HG02938 (cell line): ENCODE measurements around the gene HSPB7.
"Not testable (repeated sequence)": the region's sequence is repeated elsewhere in the genome, so short reads cannot be mapped to it uniquely, and the experiment has no call there.

Experiments used
- ATAC-seq: cut with Tn5 transposase; IDR thresholded peaks from one replicate; pipeline ENCODE4 v1.9.1; 2021; ENCODE audit warnings: mild to moderate bottlenecking, moderate library complexity; ENCODE audit not compliant: unreplicated experiment

Gene HSPB7

DNA sequence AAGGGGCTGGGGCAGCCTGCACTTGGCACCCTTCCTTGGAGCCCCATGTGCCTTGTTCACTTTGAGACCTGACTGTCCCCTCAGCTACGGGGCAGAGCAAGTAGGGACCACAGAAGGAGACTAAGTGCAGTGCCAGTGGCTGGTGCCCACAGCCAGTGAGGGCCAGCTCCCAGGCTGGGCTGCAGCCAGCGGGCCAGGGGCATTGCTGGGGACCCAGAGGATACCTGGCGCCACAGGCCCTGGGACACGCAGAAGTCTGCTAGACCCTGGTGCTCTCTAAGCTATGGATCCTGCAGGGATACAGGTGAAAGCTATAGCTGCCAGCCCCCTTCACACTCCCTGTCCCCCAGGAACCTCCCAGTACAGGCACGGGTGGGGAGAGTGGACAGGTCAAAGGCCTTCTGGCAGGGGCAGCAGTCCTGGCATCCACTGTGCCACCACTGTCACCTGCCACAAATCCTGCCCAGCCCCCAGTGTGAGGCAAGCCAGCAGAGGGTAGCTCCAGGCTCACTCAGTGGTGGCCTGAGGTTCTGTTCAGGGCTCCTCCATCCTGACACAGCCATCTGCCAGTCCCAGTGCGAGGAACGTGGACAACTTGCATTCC, 5.3 kb upstream of the HSPB7 start:
- no peak for ATAC-seq

- ATAC-seq, result no peak
Observed at GRCh38 chr1:16022393-16022792, 4.5 kb upstream of the HSPB7 start.

DNA sequence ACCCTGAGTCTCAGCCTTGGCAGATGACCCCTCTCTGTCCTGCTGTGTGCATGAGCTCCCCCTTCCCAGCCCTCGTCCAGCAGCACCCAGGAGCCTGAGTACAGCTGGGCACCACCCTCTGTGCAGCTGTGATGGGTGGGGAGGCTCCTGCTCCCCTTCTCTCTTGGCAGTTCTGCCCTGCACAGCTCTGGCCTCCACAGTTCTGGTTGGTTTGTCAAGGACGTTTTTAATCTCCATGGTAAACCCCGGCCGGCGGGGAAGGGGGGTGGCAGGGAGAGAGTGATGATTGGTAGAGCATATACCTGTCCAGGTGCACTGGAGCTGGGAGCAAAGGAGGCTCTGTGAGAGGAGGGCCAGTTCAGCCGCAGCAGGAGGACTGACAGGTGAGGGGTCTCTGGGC, 3.8 kb upstream of the HSPB7 start, which contains the start of gene CLCNKA:
Gene CLCNKA, plus strand, starts transcription at position 356 of the 400 bp plus-strand sequence. CDS start 584 bp downstream, outside the sequence.
- no peak for ATAC-seq

DNA sequence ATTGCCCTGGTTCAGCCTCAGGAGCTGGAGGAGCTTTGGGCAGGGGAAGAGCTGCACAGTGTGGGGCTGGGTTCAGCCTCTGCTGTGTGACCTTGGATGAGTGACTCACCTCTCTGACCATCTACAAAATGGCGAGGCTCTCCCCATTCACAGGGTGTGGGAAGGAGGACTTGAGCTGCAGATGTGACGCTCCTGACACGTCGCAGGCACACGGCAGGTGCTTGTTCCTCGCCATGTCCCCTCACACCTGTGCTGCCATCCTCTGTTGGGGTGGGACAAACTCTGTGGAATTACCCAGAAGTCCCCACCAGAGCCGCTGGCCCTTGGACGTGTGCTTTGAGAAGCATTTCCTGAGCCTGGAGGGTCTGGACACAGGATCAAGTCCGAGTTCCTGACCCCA, 3.0 kb upstream of the HSPB7 start:
- ATAC-seq, result not testable (repeated sequence)

GRCh38 chr1:16020325-16020724, 2.5 kb upstream of the HSPB7 start:
- no peak for ATAC-seq

DNA sequence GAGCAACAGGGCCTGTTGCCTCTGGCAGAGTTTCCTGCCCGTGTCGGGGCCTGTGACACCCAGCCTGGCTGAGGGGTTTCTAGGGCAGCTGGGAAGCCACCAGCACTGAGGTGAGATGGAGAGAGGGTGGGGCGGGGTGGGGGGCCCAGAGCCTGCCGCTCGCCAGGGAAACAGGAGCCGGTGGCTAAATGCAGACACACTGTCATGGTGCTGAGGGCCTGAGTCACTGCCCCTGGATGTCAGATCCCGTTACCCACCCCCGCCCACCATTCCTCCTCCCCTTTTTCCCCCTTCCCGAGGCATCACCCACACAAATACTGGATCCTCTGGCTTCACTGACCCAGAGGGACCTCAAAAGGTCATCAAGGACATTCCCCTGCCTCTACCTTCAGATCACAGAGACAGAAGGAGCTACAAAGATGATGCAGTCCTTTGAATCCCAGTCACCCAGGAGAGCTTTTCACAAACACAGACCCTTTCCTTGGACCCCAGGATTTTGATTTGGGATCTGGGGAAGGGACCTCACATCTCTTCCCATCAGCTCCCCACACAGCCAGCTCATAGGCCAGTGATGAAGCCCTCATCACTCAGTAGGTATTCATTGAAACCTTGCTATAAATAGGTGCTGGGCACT, 1.9 kb upstream of the HSPB7 start:
- no peak for ATAC-seq

- no peak for ATAC-seq
Observed at GRCh38 chr1:16018749-16019643, 1.2 kb upstream of the HSPB7 start.

GRCh38 chr1:16018308-16018707, 465 bp upstream of the HSPB7 start:
- ATAC-seq, result no peak

DNA sequence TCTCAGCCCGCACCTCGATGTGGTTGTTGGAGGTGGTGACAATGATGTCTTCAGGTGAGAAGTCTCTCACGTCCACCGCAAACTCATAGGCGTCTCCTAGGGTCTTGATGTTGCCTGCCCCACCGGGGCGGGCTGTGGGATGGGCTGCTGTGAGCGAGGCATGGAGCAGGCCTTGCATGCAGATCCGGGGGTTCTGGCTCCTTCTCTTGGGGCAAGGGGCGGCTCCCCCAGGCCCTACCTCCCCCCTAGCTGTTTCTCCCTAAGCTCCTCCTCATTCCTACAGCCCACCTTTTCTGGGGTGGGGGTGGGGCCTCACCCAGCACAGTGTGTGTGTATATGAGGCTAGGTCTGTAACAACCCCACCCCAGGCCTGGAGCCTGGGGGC, 775 bp downstream of the HSPB7 start:
- no peak for ATAC-seq

GRCh38 chr1:16015960-16016901, 1.6 kb downstream of the HSPB7 start:
- no peak for ATAC-seq

GRCh38 chr1:16015491-16015890, 2.4 kb downstream of the HSPB7 start:
- no peak for ATAC-seq

GRCh38 chr1:16014509-16015482, 3.0 kb downstream of the HSPB7 start:
- no peak for ATAC-seq

DNA sequence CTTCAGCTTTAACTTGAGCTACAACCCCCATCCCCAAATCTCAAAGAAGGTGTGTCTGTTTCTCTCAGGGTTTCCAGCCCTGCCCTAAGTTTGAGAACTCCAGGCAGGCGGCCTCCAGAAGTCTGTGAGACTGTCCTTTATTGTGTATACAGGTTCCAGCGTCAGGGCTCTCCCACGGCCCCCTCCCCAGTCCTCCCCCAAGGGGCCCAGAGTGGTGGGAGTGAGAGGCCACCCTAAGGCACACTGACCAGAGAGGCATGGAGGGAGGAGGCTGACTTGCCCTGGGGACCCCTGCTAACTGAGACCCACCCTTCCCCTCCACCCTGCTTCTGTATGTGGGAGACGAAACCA, 4.0 kb downstream of the HSPB7 start:
- no peak for ATAC-seq

DNA sequence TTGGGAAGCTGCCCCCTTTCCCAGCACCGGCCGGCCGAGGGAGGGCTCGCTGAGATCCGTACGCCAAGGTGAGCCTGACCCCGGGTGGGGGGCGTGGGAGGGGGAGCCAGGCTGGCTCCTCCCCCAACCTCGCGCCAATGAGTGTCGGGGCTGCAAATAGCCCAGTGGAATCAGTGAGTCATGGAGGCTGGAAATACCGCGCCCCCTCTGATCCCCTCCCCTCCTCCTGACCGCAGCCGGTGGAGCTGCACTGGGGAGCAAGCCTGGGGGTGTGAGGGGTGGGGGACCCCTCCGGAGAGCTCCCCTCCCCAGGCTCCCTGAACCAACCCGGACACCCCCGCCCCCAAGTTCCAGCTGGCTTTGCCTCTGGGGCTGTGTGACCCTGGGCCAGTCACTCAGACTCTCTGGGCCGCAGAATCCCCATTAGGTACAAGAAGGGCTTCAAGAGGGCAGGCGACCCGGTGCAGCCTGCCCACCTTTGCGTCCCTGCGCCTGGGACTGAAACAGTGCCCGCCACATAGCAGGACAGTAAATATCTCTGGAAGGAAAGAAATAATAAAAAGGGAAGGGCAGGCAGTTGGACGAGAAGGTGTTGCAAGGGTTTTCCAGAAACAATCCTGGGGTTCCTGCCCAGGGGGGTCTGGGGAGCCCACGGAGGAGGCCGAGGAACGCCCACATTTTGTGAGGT, 4.5 kb downstream of the HSPB7 start:
- no peak for ATAC-seq

- no peak for ATAC-seq
Observed at GRCh38 chr1:16012590-16013219, 5.1 kb downstream of the HSPB7 start.

DNA sequence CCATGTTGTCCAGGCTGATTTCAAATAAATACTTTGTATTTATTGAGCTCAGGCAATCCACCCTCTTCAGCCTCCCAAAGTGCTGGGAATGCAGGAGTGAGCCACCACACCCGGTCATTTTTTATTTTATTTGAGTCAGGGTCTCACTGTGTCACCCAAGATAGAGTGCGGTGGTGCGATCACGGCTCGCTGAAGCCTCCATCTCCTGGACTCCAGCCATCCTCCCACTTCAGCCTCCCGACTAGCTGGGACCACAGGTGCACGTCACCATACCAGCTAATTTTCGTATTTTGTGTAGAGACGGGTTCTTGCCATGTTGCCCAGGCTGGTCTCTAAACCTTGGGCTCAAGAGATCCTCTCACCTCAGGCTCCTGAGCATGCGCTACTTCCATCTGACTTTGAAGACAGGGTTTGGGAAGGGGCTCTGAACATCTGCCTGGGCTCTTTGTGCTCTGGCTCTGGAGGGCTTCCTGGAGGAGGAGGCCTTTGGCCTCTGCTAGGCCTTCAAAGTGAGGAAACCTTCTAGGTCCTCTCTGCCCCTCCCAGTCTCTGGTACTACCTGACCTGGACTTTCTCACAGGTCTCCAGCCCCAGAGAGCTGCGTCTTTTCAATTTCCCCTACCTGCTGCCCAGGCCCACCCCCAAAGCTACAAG, 5.8 kb downstream of the HSPB7 start:
- ATAC-seq, result no peak

- no peak for ATAC-seq
Observed at GRCh38 chr1:16010837-16011236, 7.0 kb downstream of the HSPB7 start.

- ATAC-seq, result no peak
Observed at GRCh38 chr1:16009678-16010077, 8.2 kb downstream of the HSPB7 start.
